Spleen (tissue), 11 donors: ENCODE measurements around the gene TTLL11. TPM values are rescaled to one million over a fixed set of nuclear protein-coding genes. Genes with fewer than 3 reads are reported as not detected.

Experiments
- DNase-seq: peaks from one replicate; pipeline ENCODE4 v3.0.0-alpha.2; 2020
- H3K27ac ChIP-seq, 8 donors: fragments of 200-600 bp; sonication (generic) in 7 of 8; 1 replicate in 4 of 8; 2 replicates in 4 of 8; pipeline versions ENCODE4 v1.5.0 to v1.8.0; 2016 to 2021; ENCODE audit warnings: inconsistent platforms in 4 of 8, mild to moderate bottlenecking in 4 of 8, moderate library complexity in 1 of 8
- H3K27me3 ChIP-seq, 7 donors: fragments of 200-600 bp; sonication (generic) in 6 of 7; replicated peaks in 1 of 7; 1 replicate in 4 of 7; 2 replicates in 3 of 7; pipeline versions ENCODE4 v1.5.0 to v1.8.0; 2016 to 2021; ENCODE audit warnings: inconsistent platforms in 3 of 7, mild to moderate bottlenecking in 1 of 7
- H3K36me3 ChIP-seq, 6 donors: fragments of 200-600 bp; sonication (generic) in 5 of 6; 1 replicate in 4 of 6; 2 replicates in 2 of 6; pipeline versions ENCODE4 v1.5.0 to v1.8.0; 2016 to 2021; ENCODE audit warnings: inconsistent platforms in 2 of 6
- H3K4me1 ChIP-seq, 6 donors: fragments of 200-600 bp; sonication (generic) in 5 of 6; 1 replicate in 3 of 6; 2 replicates in 3 of 6; pipeline versions ENCODE4 v1.5.0 to v1.8.0; 2016 to 2021; ENCODE audit warnings: inconsistent platforms in 3 of 6
- H3K4me3 ChIP-seq, 8 donors: fragments of 200-600 bp; sonication (generic) in 7 of 8; 1 replicate in 4 of 8; 2 replicates in 4 of 8; pipeline versions ENCODE4 v1.5.0 to v1.8.0; 2016 to 2021; ENCODE audit warnings: inconsistent platforms in 4 of 8, mild to moderate bottlenecking in 4 of 8, moderate library complexity in 2 of 8
- H3K9me3 ChIP-seq, 8 donors: fragments of 200-600 bp; sonication (generic) in 7 of 8; 1 replicate in 4 of 8; 2 replicates in 4 of 8; pipeline versions ENCODE4 v1.5.0 to v1.8.0; 2016 to 2021; ENCODE audit warnings: inconsistent platforms in 4 of 8
- CTCF ChIP-seq, 11 experiments: fragments of 200-600 bp in 7 of 11; fragments of 450-650 bp in 4 of 11; sonication (generic) in 4 of 11; IDR thresholded peaks in 8 of 11; conservative IDR thresholded peaks in 3 of 11; 1 replicate in 7 of 11; 2 replicates in 4 of 11; pipeline versions ENCODE4 v1.4.0 to v1.8.0; 2016 to 2021; ENCODE audit warnings: antibody characterized with exemption in 11 of 11, inconsistent platforms in 4 of 11, mild to moderate bottlenecking in 1 of 11
- POLR2A ChIP-seq, 3 donors: fragments of 450-650 bp; IDR thresholded peaks; one replicate each; pipeline ENCODE4 v1.5.1; 2017; ENCODE audit warnings: antibody characterized with exemption in 3 of 3, mild to moderate bottlenecking in 1 of 3
- POLR2AphosphoS5 ChIP-seq, 3 donors: sonication (generic); formaldehyde crosslinking; IDR thresholded peaks; one replicate each; pipeline ENCODE4 v1.5.1; 2017; ENCODE audit warnings: antibody characterized with exemption in 3 of 3
- WGBS, 5 donors: extraction: QIAGEN DNeasy Blood & Tissue Kit in 3 of 5; methylation state at CpG; one replicate each; pipeline versions ENCODE4 v1.1.5 to v1.1.7; 2013 to 2018; 5-methylcytosine and 5-hydroxymethylcytosine counted together
- intact Hi-C: fragments of 100-400 bp; cut with DNase I; formaldehyde crosslinking; loops from one replicate; pipeline ENCODE4 v1.15.0; 2023; ENCODE audit warnings: low total_unique reads
- polyA plus RNA-seq, 3 donors: library from polyadenylated mRNA; stranded (reverse); fragments of 200-250 nt; gene quantifications; one replicate each; pipeline ENCODE4 v1.2.1, GENCODE V29; 2013
- total RNA-seq, 7 donors: library from RNA; depleted of rRNA in 3 of 7; stranded (reverse); fragments of >200 nt in 3 of 7; fragmentation: NEBNext Ultra II Directional in 4 of 7; extraction: Animal tissue kit (Norgen Biotek cat#: 25700) in 4 of 7; gene quantifications; one replicate each; pipeline versions ENCODE4 v1.1.0 to v1.2.1, GENCODE V29; 2016 to 2021
- donor health status: healthy with polysubstance abuse.
- donor health status: DM: no; HTN: no; CAD: no; lungs with moderate emphysema.
- donor health status: DM: no; HTN: no; CAD: no.
- donor health status: Bipolar disorder and iron deficiency.
- donor health status: healthy.
- donor health status: DM: no; HTN: no; CAD: no.
- donor health status: DM: yes; HTN: yes; CAD: no.

TTLL11 gene
- total and polyA plus RNA-seq, 10 donors, result 1.6 to 12.8 (median 7.3) TPM

GRCh38 chr9:121906074-121906870 is 186.8 kb downstream of the TTLL11 start:
- Histone ChIP-seq H3K9me3 (peaks cover 0 to under 1% (median 0%) of the 10 kb centered on the region in 8 donors), H3K4me1 (peaks cover 0 to 5% (median 1%) of the 10 kb centered on the region in 6 donors), H3K27ac (no peak overlapping the region), H3K4me3 (no peak overlapping the region), H3K36me3 (no peaks in the 10 kb centered on the region), H3K27me3 (no peaks in the 10 kb centered on the region)
- WGBS, 5 donors, result 88 to 98% (median 91%) methylated on average over 1 of the region's 1 CpG
- TF ChIP-seq POLR2A (IDR thresholded peaks at IDR 0.05) (no peak), CTCF (IDR thresholded peaks at IDR 0.05 in 8 of 11, conservative IDR thresholded peaks at IDR 0.05 in 3 of 11) (no peak), POLR2AphosphoS5 (IDR thresholded peaks at IDR 0.05) (no peak)
- no peak for DNase-seq
- intact Hi-C loops, result no loop called here

- WGBS, 5 donors, result 57 to 74% (median 64%) methylated on average over 7 of the region's 7 CpGs
- intact Hi-C loops, result no loop called here
- peaks cover 0 to 5% (median 1%) of the 10 kb centered on the region in 6 donors for H3K4me1 ChIP-seq
- H3K4me3 ChIP-seq, result no peak overlapping the region
- TF ChIP-seq POLR2AphosphoS5 (IDR thresholded peaks at IDR 0.05) (no peak), CTCF (IDR thresholded peaks at IDR 0.05 in 8 of 11, conservative IDR thresholded peaks at IDR 0.05 in 3 of 11) (no peak), POLR2A (IDR thresholded peaks at IDR 0.05) (no peak)
- no peaks in the 10 kb centered on the region for H3K27me3 ChIP-seq
- no peak overlapping the region for H3K27ac ChIP-seq
- H3K36me3 ChIP-seq, result no peaks in the 10 kb centered on the region
- H3K9me3 ChIP-seq, result peaks cover 0 to 16% (median 14%) of the 10 kb centered on the region in 8 donors
- no peak for DNase-seq
Observed at GRCh38 chr9:121902461-121903135, 190.5 kb downstream of the TTLL11 start.

GRCh38 chr9:121901616-121902015 is 191.5 kb downstream of the TTLL11 start:
- Histone ChIP-seq H3K27me3 (no peaks in the 10 kb centered on the region), H3K27ac (no peak overlapping the region), H3K36me3 (no peaks in the 10 kb centered on the region), H3K9me3 (peaks cover 0 to 16% (median 14%) of the 10 kb centered on the region in 8 donors), H3K4me1 (peaks cover 0 to 5% (median 1%) of the 10 kb centered on the region in 6 donors), H3K4me3 (no peak overlapping the region)
- TF ChIP-seq CTCF (IDR thresholded peaks at IDR 0.05 in 8 of 11, conservative IDR thresholded peaks at IDR 0.05 in 3 of 11) (no peak), POLR2A (IDR thresholded peaks at IDR 0.05) (no peak), POLR2AphosphoS5 (IDR thresholded peaks at IDR 0.05) (no peak)
- DNase-seq, result no peak
- intact Hi-C loops, result no loop called here
- WGBS, 5 donors, result 86 to 99% (median 92%) methylated on average over 3 of the region's 3 CpGs

DNA sequence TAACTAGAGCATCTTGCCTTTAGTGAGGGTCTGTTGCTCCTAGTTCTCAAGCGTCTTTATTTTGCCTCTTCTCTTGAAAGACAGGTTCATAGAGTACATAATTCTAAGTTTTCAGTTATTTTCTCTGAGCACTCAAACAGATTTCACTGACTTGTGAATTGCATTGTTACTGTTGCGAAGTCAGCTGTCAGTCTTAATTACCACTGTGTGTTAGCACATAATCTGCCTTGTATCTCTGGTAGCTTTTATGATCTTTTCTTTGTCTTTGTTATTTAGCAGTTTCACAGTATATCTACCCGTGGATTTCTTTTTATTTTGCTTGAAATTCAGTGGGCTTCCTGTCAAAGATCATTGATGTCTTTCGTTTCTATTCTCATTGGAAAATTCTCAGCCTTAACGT is 192.9 kb downstream of the TTLL11 start:
- WGBS, 5 donors, result 76 to 91% (median 82%) methylated on average over 5 of the region's 5 CpGs
- TF ChIP-seq POLR2A (IDR thresholded peaks at IDR 0.05), result no peak
- intact Hi-C loops, result no loop called here

More for the DNA sequence above, 192.9 kb downstream of the TTLL11 start:
- H3K4me1 ChIP-seq, result no peaks in the 10 kb centered on the region
- no peak for DNase-seq
- no peaks in the 10 kb centered on the region for H3K27me3 ChIP-seq
- H3K4me3 ChIP-seq, result no peak overlapping the region
- H3K36me3 ChIP-seq, result no peaks in the 10 kb centered on the region
- no peak overlapping the region for H3K27ac ChIP-seq
- H3K9me3 ChIP-seq, result peaks cover 0 to 16% (median 14%) of the 10 kb centered on the region in 8 donors
